Endothelial cell of umbilical vein (primary cell): ENCODE data around the gene GSX2. TPM values are rescaled to one million over a fixed set of nuclear protein-coding genes. Genes with fewer than 3 reads are reported as not detected.

Source experiments
- BruUV-seq: library from RNA; stranded (reverse); fragments of 400-500 nt; replicated peaks from 2 replicates; lab custom pipeline; 2021; lab: Mats Ljungman, UMichigan
- CTCF ChIA-PET: fragments of 300-600, 350-600 bp; sonication (Branson Sonifier 250); formaldehyde crosslinking; loops from one replicate; lab custom pipeline; 2021; ENCODE audit warnings: antibody characterized with exemption, inconsistent platforms; lab: Charles Lee
- POLR2A ChIA-PET: fragments of 300-600, 350-600 bp; sonication (Branson Sonifier 250); formaldehyde crosslinking; loops from one replicate; lab custom pipeline; 2021; ENCODE audit warnings: antibody characterized with exemption, inconsistent platforms; lab: Charles Lee
- DNase-seq: peaks from one replicate; pipeline ENCODE4 v3.0.0-alpha.2; 2011; ENCODE audit warnings: low read depth, low spot score
- FAIRE-seq: peaks from 2 replicates; lab custom pipeline; 2011; peaks lifted over from hg19 to GRCh38; lab: Jason Lieb, UNC
- H2AFZ ChIP-seq: 2 replicates; pipeline ENCODE4 v1.6.0; 2012; ENCODE audit warnings: low read depth, low read length, control low read depth, inconsistent platforms
- H3K27ac ChIP-seq: 2 replicates; pipeline ENCODE4 v1.5.1; 2011; ENCODE audit warnings: low read depth, mild to moderate bottlenecking, control low read depth, low read length, moderate library complexity; ENCODE audit not compliant: insufficient read depth
- H3K27me3 ChIP-seq, 2 experiments: 2 replicates each; pipeline versions ENCODE4 v1.6.0 to v1.6.1; 2011; ENCODE audit warnings: low read length in 2 of 2, mixed read lengths in 1 of 2; ENCODE audit not compliant: control insufficient read depth in 2 of 2, insufficient read depth in 2 of 2
- H3K36me3 ChIP-seq, 2 experiments: 2 replicates in 1 of 2; 3 replicates in 1 of 2; pipeline ENCODE4 v1.5.1; 2011; ENCODE audit warnings: low read length in 2 of 2, mild to moderate bottlenecking in 1 of 2, moderate library complexity in 1 of 2; ENCODE audit not compliant: control insufficient read depth in 2 of 2, insufficient read depth in 2 of 2; ENCODE audit errors: extremely low read depth in 1 of 2
- H3K4me1 ChIP-seq: 3 replicates; pipeline ENCODE4 v1.5.1; 2011; ENCODE audit warnings: mild to moderate bottlenecking, low read length; ENCODE audit not compliant: control insufficient read depth, insufficient read depth; ENCODE audit errors: extremely low read depth
- H3K4me2 ChIP-seq: 2 replicates; pipeline ENCODE4 v1.6.1; 2011; ENCODE audit warnings: low read length, control low read depth, mixed read lengths; ENCODE audit not compliant: insufficient read depth
- H3K4me3 ChIP-seq, 3 experiments: fragments of 200-600 bp in 1 of 3; sonication (generic), shearing (Covaris generic) in 1 of 3; replicated peaks in 1 of 3; 2 replicates each; pipeline ENCODE4 v1.5.1; 2011 to 2016; ENCODE audit warnings: control low read depth in 3 of 3, low read length in 3 of 3, mild to moderate bottlenecking in 2 of 3, inconsistent platforms in 1 of 3, low read depth in 1 of 3, moderate library complexity in 1 of 3; ENCODE audit not compliant: insufficient read depth in 1 of 3
- H3K79me2 ChIP-seq: 2 replicates; pipeline ENCODE4 v1.6.0; 2012; ENCODE audit warnings: low read length, inconsistent platforms; ENCODE audit not compliant: control insufficient read depth, insufficient read depth
- H3K9ac ChIP-seq: replicated peaks from 2 replicates; pipeline ENCODE3; 2011; ENCODE audit warnings: low read length, control low read depth; ENCODE audit not compliant: insufficient read depth; ENCODE audit errors: extremely low read depth
- H3K9me1 ChIP-seq: replicated peaks from 3 replicates; pipeline ENCODE4 v1.6.0; 2011; ENCODE audit warnings: mild to moderate bottlenecking, low read length; ENCODE audit not compliant: control insufficient read depth, insufficient read depth; ENCODE audit errors: extremely low read depth
- H3K9me3 ChIP-seq: replicated peaks from 2 replicates; pipeline ENCODE4 v1.5.1; 2012; ENCODE audit warnings: low read length, inconsistent platforms; ENCODE audit not compliant: control insufficient read depth, insufficient read depth
- H4K20me1 ChIP-seq: replicated peaks from 2 replicates; pipeline ENCODE3; 2011; ENCODE audit warnings: mild to moderate bottlenecking, low read length; ENCODE audit not compliant: control insufficient read depth, insufficient read depth; ENCODE audit errors: extremely low read depth
- CTCF ChIP-seq, 2 donors: IDR thresholded peaks; 1 replicate in 1 of 2; 2 replicates in 1 of 2; pipeline ENCODE4 v1.5.1; 2011; ENCODE audit warnings: low read length in 2 of 2, mild to moderate bottlenecking in 2 of 2, moderate library complexity in 2 of 2, control low read depth in 1 of 2, inconsistent platforms in 1 of 2, low read depth in 1 of 2; ENCODE audit not compliant: insufficient read depth in 1 of 2; ENCODE audit errors: extremely low read depth in 1 of 2
- FOS ChIP-seq: IDR thresholded peaks from 2 replicates; pipeline ENCODE4 v1.6.1; 2011; ENCODE audit warnings: mild to moderate bottlenecking, low read length, moderate library complexity, borderline replicate concordance; ENCODE audit not compliant: insufficient read depth
- GATA2 ChIP-seq: IDR thresholded peaks from 2 replicates; pipeline ENCODE4 v1.7.0; 2011; ENCODE audit warnings: low read depth, mild to moderate bottlenecking, moderate library complexity, mixed read lengths, low read length; ENCODE audit not compliant: insufficient read length, insufficient read depth
- JUN ChIP-seq: IDR thresholded peaks from 2 replicates; pipeline ENCODE4 v1.6.1; 2011; ENCODE audit warnings: borderline replicate concordance, low read depth; ENCODE audit not compliant: insufficient read length, insufficient read depth
- MAX ChIP-seq: IDR thresholded peaks from 2 replicates; pipeline ENCODE4 v1.6.1; 2011; ENCODE audit not compliant: insufficient read depth, insufficient read length
- MYC ChIP-seq: IDR thresholded peaks from one replicate; pipeline ENCODE4 v1.6.1; 2011; ENCODE audit warnings: mild to moderate bottlenecking, low read depth, low read length
- POLR2A ChIP-seq: IDR thresholded peaks from 2 replicates; pipeline ENCODE4 v1.6.1; 2012; ENCODE audit warnings: low read depth, mild to moderate bottlenecking, control low read depth, low read length
- POLR2AphosphoS5 ChIP-seq: IDR thresholded peaks from 2 replicates; pipeline ENCODE4 v1.6.1; 2012; ENCODE audit warnings: low read depth, mild to moderate bottlenecking, control low read depth, low read length, moderate library complexity; ENCODE audit not compliant: insufficient read depth
- dilution Hi-C: fragments of 300-500 bp; cut with MboI; formaldehyde crosslinking; loops from one replicate; pipeline ENCODE4 v1.15.0; 2019; ENCODE audit warnings: low sequenced_read_pairs; ENCODE audit not compliant: extremely low pct_ligation_motif_present
- intact Hi-C: fragments of 100-400 bp; cut with micrococcal nuclease; formaldehyde crosslinking; loops from one replicate; pipeline ENCODE4 v1.10.0; 2022
- polyA plus RNA-seq, 4 experiments: library from polyadenylated mRNA; depleted of rRNA in 3 of 4; stranded (reverse) in 3 of 4; unstranded in 1 of 4; fragments of >200 nt; gene quantifications; 2 replicates each; pipeline versions ENCODE4 v1.2.1 to v1.2.3, GENCODE V29; 2011 to 2012; ENCODE audit warnings: missing spikeins in 1 of 4
- total RNA-seq: library from RNA; stranded (reverse); gene quantifications from 2 replicates; pipeline ENCODE4 v1.2.3, GENCODE V29; 2021

The GSX2 gene
- total and polyA plus RNA-seq, 2 donors (not counting 3 experiments of a cell fraction or from before 2014, with no cell fraction given), result not detected

- CTCF ChIA-PET, result interaction anchor here (1.3 to 2.9 kb wide), 2 partner anchors 12 to 134 kb away, joined by 3 to 21 read pairs; no protein-coding TSS in a partner anchor
- no TSS peak for BruUV-seq
Measured at GRCh38 chr4:54064317-54065111, 35.4 kb upstream of the GSX2 start, which contains the start of gene CHIC2. TSS of gene CHIC2 (minus strand) at chr4:54064605. CDS start at chr4:54064300, 305 bp downstream.

More at GRCh38 chr4:54064317-54065111, 35.4 kb upstream of the GSX2 start, which contains the start of gene CHIC2:
- Histone ChIP-seq H3K4me1 (peaks cover 66% of the 10 kb centered on the region), H3K9me3 (no peaks in the 10 kb centered on the region), H4K20me1 (peaks cover 13% of the 10 kb centered on the region), H3K79me2 (peaks cover 47% of the 10 kb centered on the region), H2AFZ (peak within 1 kb of the TSS; percentile 53), H3K4me2 (peak within 1 kb of the TSS; percentile 98), H3K27ac (peak within 1 kb of the TSS; percentile 96), H3K4me3 (peak within 1 kb of the TSS; percentile 55 to 98 (median 96)), H3K27me3 (no peaks in the 10 kb centered on the region), H3K9ac (peak within 1 kb of the TSS; percentile 97), H3K36me3 (no peaks in the 10 kb centered on the region), H3K9me1 (no peaks in the 10 kb centered on the region)
- intact Hi-C loops, result loop anchor here (1.0 to 2.0 kb wide), 3 partner anchors 36 to 152 kb away; partner anchors contain the start of gene GSX2
- dilution Hi-C loops, result no loop called here
- DNase-seq, result peak; percentile 94
- POLR2A ChIA-PET, result interaction anchor here (1.5 kb wide), 1 partner anchor 121 kb away, joined by 3 read pairs; no protein-coding TSS in a partner anchor
- FAIRE-seq, result peak; percentile 68
- TF ChIP-seq POLR2AphosphoS5 (peak; percentile 97), POLR2A (peak; percentile 88), JUN (no peak), GATA2 (peak; percentile 79), MAX (peak; percentile 28), CTCF (IDR thresholded peaks at IDR 0.05; ENCODE audit: extremely low read depth in 1 of 2, insufficient read depth in 1 of 2, low read depth in 1 of 2, low read length in 2 of 2) (no peak), FOS (peak; percentile 21), MYC (no peak)
